ENCODE measurements around the gene LRRC71. TPM values are rescaled to one million over a fixed set of nuclear protein-coding genes. Genes with fewer than 3 reads are reported as not detected.

Gene LRRC71
- total and polyA plus RNA-seq, 2 of the 8 experiments (the other 6 are each of a cell fraction or from before 2014, with no cell fraction given): 0.05 TPM; not detected in 1

- Histone ChIP-seq H2BK120ac (replicated peaks; ENCODE audit: low read depth, low read length) (no peak overlapping the region), H2BK12ac (ENCODE audit: low read depth, low read length) (peak overlapping the region; percentile 80; the same call in 1 of the 2 replicates), H3K9ac (replicated peaks in 1 of 4; ENCODE audit: extremely low read depth in 1 of 4, low read depth in 3 of 4, low read length in 3 of 4) (no peak overlapping the region), H3K27ac (ENCODE audit: low read depth, low read length) (no peak overlapping the region), H3K14ac (ENCODE audit: insufficient read length) (no peak overlapping the region), H3K23me2 (ENCODE audit: low read depth, low read length) (peaks cover 3% of the 10 kb centered on the region; the same call in 1 of the 2 replicates), H4K20me1 (replicated peaks in 1 of 2; ENCODE audit: control insufficient read depth in 1 of 2, insufficient read depth in 2 of 2, low read length in 2 of 2) (peaks cover 0 to 6% of the 10 kb centered on the region in 2 experiments), H2AFZ (ENCODE audit: low read length) (peak overlapping the region; percentile 96; the same call in 1 of the 2 replicates), H3K56ac (replicated peaks; ENCODE audit: insufficient read length, low read depth, low read length) (no peak overlapping the region), H2BK20ac (ENCODE audit: low read length) (no peak overlapping the region), H3K27me3 (replicated peaks in 1 of 4; ENCODE audit: control insufficient read depth in 3 of 4, extremely low read depth in 1 of 4, insufficient read depth in 3 of 4, low read length in 3 of 4) (peaks cover 0 to 15% (median 11%) of the 10 kb centered on the region in 4 experiments; a peak in 6 of 7 replicates), H3K4me2 (ENCODE audit: insufficient read depth in 1 of 2, low read depth in 2 of 2, low read length in 2 of 2) (peak overlapping the region; percentile 43 to 91), H4K8ac (ENCODE audit: extremely low read depth, insufficient read depth, low read length) (peak overlapping the region; percentile 45; the same call in 1 of the 2 replicates), H4K91ac (replicated peaks; ENCODE audit: insufficient read length, low read length) (peak overlapping the region; percentile 69), H2BK15ac (ENCODE audit: low read length) (peak overlapping the region; percentile 99; the same call in 1 of the 2 replicates), H3K4me1 (replicated peaks in 1 of 4; ENCODE audit: control insufficient read depth in 3 of 4, insufficient read depth in 4 of 4, low read length in 3 of 4) (peaks cover 2 to 12% (median 10%) of the 10 kb centered on the region in 4 experiments), H2BK5ac (ENCODE audit: low read depth, low read length) (no peak overlapping the region), H3K18ac (ENCODE audit: extremely low read depth, low read length) (0 out of 2 replicates have a peak overlapping the region, but pooled peaks have one; percentile 88), H4K5ac (ENCODE audit: insufficient read length, low read depth, low read length) (peak overlapping the region; percentile 38), H3K79me1 (ENCODE audit: low read depth, low read length) (no peaks in the 10 kb centered on the region), H2AK5ac (ENCODE audit: low read depth, low read length) (no peak overlapping the region), H3K79me2 (ENCODE audit: control insufficient read depth in 1 of 2, insufficient read depth in 2 of 2, low read length in 2 of 2) (no peaks in the 10 kb centered on the region), H3K4me3 (ENCODE audit: extremely low read depth in 1 of 4, insufficient read depth in 2 of 4, low read depth in 3 of 4, low read length in 4 of 4) (peak overlapping the region in 3 of 4 experiments; percentile 45 to 56 (median 49); a peak in 6 of 8 replicates), H3K9me3 (ENCODE audit: insufficient read depth in 2 of 2, low read depth in 1 of 2, low read length in 1 of 2) (peaks cover 0 to 4% of the 10 kb centered on the region in 2 experiments; a peak in 1 of 4 replicates), H3K23ac (ENCODE audit: insufficient read length) (no peak overlapping the region), H3K4ac (replicated peaks; ENCODE audit: insufficient read length, low read depth, low read length) (no peak overlapping the region), H3K36me3 (ENCODE audit: control insufficient read depth in 2 of 4, insufficient read depth in 4 of 4, low read length in 3 of 4) (no peaks in the 10 kb centered on the region)
- 20% methylated on average over 18 of the region's 18 CpGs; no CpG with 5 or more reads in 1 of the 2 experiments for WGBS, 2 experiments (ENCODE audit: extremely low coverage in 1 of 2, insufficient coverage in 1 of 2, insufficient read length in 1 of 2, insufficient replicate concordance in 2 of 2, low coverage in 1 of 2, low lambda C conversion rate in 2 of 2, missing lambda C conversion rate in 1 of 2)
- POLR2A ChIA-PET (ENCODE audit: partially characterized antibody): interaction anchor here (0.7 to 2.0 kb wide), 3 partner anchors 9 to 17 kb away, joined by 3 to 5 read pairs (median 4); no protein-coding TSS in a partner anchor
- CTCF ChIA-PET (ENCODE audit: partially characterized antibody): interaction anchor here (0.6 to 4.5 kb wide), 16 partner anchors 11 to 630 kb away, joined by 3 to 73 read pairs (median 4); partner anchors contain the start of genes METTL25B and NTRK1
- DNase-seq (ENCODE audit: low read depth in 1 of 2, low spot score in 2 of 2) (peak in 1 of 2 experiments; percentile 93), FAIRE-seq (no peak)
- TF ChIP-seq CBX5 (IDR thresholded peaks at IDR 0.05; ENCODE audit: low read depth, low read length) (no peak), JUN (IDR thresholded peaks at IDR 0.05; ENCODE audit: low read depth, low read length) (no peak), ASH2L (IDR thresholded peaks at IDR 0.05; ENCODE audit: low read length) (peak; percentile 68), KDM4A (IDR thresholded peaks at IDR 0.05; ENCODE audit: low read depth, low read length, severe bottlenecking) (peak; percentile 46), CREB1 (IDR thresholded peaks at IDR 0.05) (no peak), SRF (IDR thresholded peaks at IDR 0.05; ENCODE audit: low read depth, low read length) (no peak), CEBPB (IDR thresholded peaks at IDR 0.05; ENCODE audit: low read depth, low read length) (no peak), RBBP5 (IDR thresholded peaks at IDR 0.05; ENCODE audit: borderline replicate concordance, low read depth, low read length) (no peak), CTCF (IDR thresholded peaks at IDR 0.05; ENCODE audit: control extremely low read depth in 1 of 3, insufficient read depth in 1 of 3, low read depth in 1 of 3, low read length in 3 of 3) (peak in 2 of 3 experiments; percentile 72 to 74; a peak in 3 of 4 replicates)
These were observed 10.1 kb upstream of the LRRC71 start for GRCh38 chr1:156910309-156910782.
